Neuronal stem cell (in vitro differentiated cells): Measurements from ENCODE around the gene ATP8B3.

Experiments used
- DNase-seq: peaks from one replicate; pipeline ENCODE4 v3.0.0-alpha.2; 2013; ENCODE audit warnings: low spot score
- H2AFZ ChIP-seq: one replicate; pipeline ENCODE4 v1.6.1; 2013; ENCODE audit warnings: mild to moderate bottlenecking, low read length, inconsistent platforms
- H2AK5ac ChIP-seq: 2 replicates; pipeline ENCODE4 v1.6.1; 2013; ENCODE audit warnings: low read depth, mild to moderate bottlenecking, inconsistent platforms, low read length, moderate library complexity, mixed read lengths
- H2BK120ac ChIP-seq: 2 replicates; pipeline ENCODE4 v1.6.1; 2013; ENCODE audit warnings: low read depth, mild to moderate bottlenecking, inconsistent platforms, low read length, moderate library complexity, mixed read lengths
- H2BK12ac ChIP-seq: one replicate; pipeline ENCODE4 v1.6.1; 2013; ENCODE audit warnings: low read length, inconsistent platforms
- H2BK15ac ChIP-seq: 2 replicates; pipeline ENCODE4 v1.6.1; 2013; ENCODE audit warnings: mild to moderate bottlenecking, low read length, inconsistent platforms, mixed read lengths
- H2BK5ac ChIP-seq: one replicate; pipeline ENCODE4 v1.6.1; 2013; ENCODE audit warnings: inconsistent platforms, mild to moderate bottlenecking, low read length, moderate library complexity
- H3K14ac ChIP-seq: one replicate; pipeline ENCODE4 v1.6.1; 2013; ENCODE audit warnings: low read length, inconsistent platforms
- H3K18ac ChIP-seq: 2 replicates; pipeline ENCODE4 v1.6.1; 2013; ENCODE audit warnings: low read length, inconsistent platforms
- H3K23ac ChIP-seq: 2 replicates; pipeline ENCODE4 v1.6.1; 2013; ENCODE audit warnings: low read depth, mild to moderate bottlenecking, mixed read lengths, low read length, inconsistent platforms; ENCODE audit not compliant: poor library complexity
- H3K27ac ChIP-seq: replicated peaks from 3 replicates; pipeline ENCODE4 v1.5.1; 2013; ENCODE audit warnings: low read length, inconsistent platforms
- H3K27me3 ChIP-seq, 3 experiments: 2 replicates each; pipeline ENCODE4 v1.6.1; 2013; ENCODE audit warnings: low read length in 3 of 3, mild to moderate bottlenecking in 2 of 3, inconsistent platforms in 1 of 3, low read depth in 1 of 3, mixed read lengths in 1 of 3, moderate library complexity in 1 of 3; ENCODE audit not compliant: control insufficient read depth in 3 of 3, insufficient read depth in 3 of 3
- H3K36me3 ChIP-seq, 2 donors: replicated peaks in 1 of 2; 2 replicates each; pipeline ENCODE4 v1.6.1; 2013; ENCODE audit warnings: low read length in 2 of 2; ENCODE audit not compliant: control insufficient read depth in 2 of 2, insufficient read depth in 2 of 2
- H3K4ac ChIP-seq: 2 replicates; pipeline ENCODE4 v1.6.1; 2013; ENCODE audit warnings: inconsistent platforms, mild to moderate bottlenecking, low read length, moderate library complexity
- H3K4me1 ChIP-seq, 2 donors: 1 replicate in 1 of 2; 2 replicates in 1 of 2; pipeline ENCODE4 v1.6.1; 2013; ENCODE audit warnings: low read length in 2 of 2, low read depth in 1 of 2; ENCODE audit not compliant: control insufficient read depth in 2 of 2, insufficient read depth in 1 of 2
- H3K4me2 ChIP-seq: one replicate; pipeline ENCODE4 v1.6.1; 2013; ENCODE audit warnings: mild to moderate bottlenecking, low read length, inconsistent platforms; ENCODE audit not compliant: insufficient read depth, poor library complexity, severe bottlenecking
- H3K4me3 ChIP-seq, 2 donors: 2 replicates each; pipeline ENCODE4 v1.5.1; 2013; ENCODE audit warnings: low read length in 2 of 2, mild to moderate bottlenecking in 2 of 2, inconsistent platforms in 1 of 2, moderate library complexity in 1 of 2
- H3K79me1 ChIP-seq: one replicate; pipeline ENCODE4 v1.6.1; 2013; ENCODE audit warnings: low read depth, mild to moderate bottlenecking, inconsistent platforms, low read length, moderate library complexity
- H3K9ac ChIP-seq: one replicate; pipeline ENCODE4 v1.6.1; 2013; ENCODE audit warnings: mild to moderate bottlenecking, low read depth, low read length, inconsistent platforms; ENCODE audit not compliant: poor library complexity
- H3K9me3 ChIP-seq, 2 donors: replicated peaks in 1 of 2; 2 replicates each; pipeline versions ENCODE3 to v1.6.1; 2013; ENCODE audit warnings: low read length in 2 of 2, mild to moderate bottlenecking in 2 of 2, inconsistent platforms in 1 of 2, low read depth in 1 of 2, mixed read lengths in 1 of 2, moderate library complexity in 1 of 2; ENCODE audit not compliant: control insufficient read depth in 2 of 2, insufficient read depth in 1 of 2
- H4K8ac ChIP-seq: one replicate; pipeline ENCODE4 v1.6.1; 2013; ENCODE audit warnings: low read depth, mild to moderate bottlenecking, inconsistent platforms, low read length, moderate library complexity
- H4K91ac ChIP-seq: one replicate; pipeline ENCODE4 v1.6.1; 2013; ENCODE audit warnings: low read length, low read depth, mild to moderate bottlenecking, inconsistent platforms; ENCODE audit not compliant: poor library complexity
- WGBS, 2 donors: extraction: QIAGEN DNeasy Blood & Tissue Kit; methylation state at CpG; one replicate each; pipeline ENCODE4 v1.1.7; 2013; ENCODE audit warnings: missing lambda C conversion rate in 2 of 2, mixed read lengths in 1 of 2; ENCODE audit not compliant: insufficient read length in 2 of 2, insufficient replicate concordance in 1 of 2; ENCODE audit errors: extremely low coverage in 2 of 2; 5-methylcytosine and 5-hydroxymethylcytosine counted together

The ATP8B3 gene

DNA sequence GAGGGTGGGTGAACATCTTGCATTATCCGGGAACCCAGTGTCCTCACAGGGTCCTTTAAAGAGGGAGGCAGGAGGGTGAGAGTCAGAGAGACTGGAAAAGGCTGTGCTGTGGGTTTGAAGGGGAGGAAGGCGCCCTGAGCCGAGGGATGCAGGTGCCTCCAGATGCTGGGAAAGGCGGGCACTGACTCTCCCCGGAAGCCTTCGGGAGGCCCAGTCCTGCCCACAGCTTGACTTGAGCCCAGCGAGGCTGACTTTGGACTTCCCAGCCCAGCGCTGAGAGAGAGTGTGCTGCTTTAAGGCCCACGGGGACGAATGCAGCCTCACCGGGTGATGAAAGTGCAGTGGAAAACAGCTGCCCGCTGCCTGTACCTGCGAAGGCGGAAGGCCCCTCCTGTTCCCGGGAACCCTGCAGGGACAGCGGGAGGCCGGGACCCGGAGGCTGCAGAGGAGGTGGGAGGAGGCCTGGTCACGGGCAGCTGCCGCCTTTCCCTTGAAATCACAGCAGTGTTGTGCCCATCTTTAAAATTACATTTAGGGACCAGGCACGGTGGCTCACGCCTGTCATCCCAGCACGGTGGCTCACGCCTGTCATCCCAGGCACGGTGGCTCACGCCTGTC is 20.1 kb upstream of the ATP8B3 start:
- Histone ChIP-seq H3K27ac (peak overlapping the region; percentile 28), H2BK5ac (no peak overlapping the region), H3K23ac (no peak overlapping the region), H2BK120ac (no peak overlapping the region), H3K79me1 (peaks cover 26% of the 10 kb centered on the region), H3K27me3 (no peaks in the 10 kb centered on the region), H2AK5ac (peak overlapping the region; percentile 84), H4K91ac (no peak overlapping the region), H3K9ac (peak overlapping the region; percentile 70), H3K4me3 (no peak overlapping the region), H3K14ac (no peak overlapping the region), H3K4ac (no peak overlapping the region), H3K4me2 (no peak overlapping the region), H3K4me1 (peaks cover under 1 to 5% of the 10 kb centered on the region in 2 donors), H3K36me3 (peaks cover 6 to 31% of the 10 kb centered on the region in 2 donors), H4K8ac (no peak overlapping the region), H3K18ac (no peak overlapping the region), H2BK12ac (no peak overlapping the region), H3K9me3 (peaks cover 0 to 1% of the 10 kb centered on the region in 2 donors), H2BK15ac (no peak overlapping the region), H2AFZ (no peak overlapping the region)
- WGBS, 2 donors, result no CpG with 5 or more reads among the region's 26 CpGs
- no peak for DNase-seq

DNA sequence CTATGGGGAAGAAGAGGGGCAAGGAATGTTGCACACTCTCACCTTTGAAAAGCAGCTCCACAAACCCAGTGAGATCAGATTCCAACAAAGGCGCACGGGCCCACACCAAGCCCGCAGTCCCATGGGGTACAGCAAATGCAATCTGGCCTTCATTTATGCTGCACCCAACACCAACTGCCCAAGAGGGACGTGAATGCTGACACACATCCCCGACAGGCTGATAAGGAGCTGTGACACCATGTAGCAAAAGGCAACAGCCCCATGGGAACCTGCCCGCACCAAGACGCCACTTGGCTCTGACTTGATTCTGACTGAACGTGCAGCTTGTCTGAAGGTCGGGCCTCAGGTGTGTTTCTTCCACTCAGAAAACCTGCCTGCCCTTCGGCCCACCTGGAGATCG is 18.9 kb upstream of the ATP8B3 start:
- peak overlapping the region; percentile 43 for H3K23ac ChIP-seq
- H3K27ac ChIP-seq, result no peak overlapping the region
- no peaks in the 10 kb centered on the region for H3K27me3 ChIP-seq
- no peak overlapping the region for H2BK120ac ChIP-seq
- peaks cover 0 to 1% of the 10 kb centered on the region in 2 donors for H3K9me3 ChIP-seq
- H3K4me3 ChIP-seq, result no peak overlapping the region
- no peak overlapping the region for H3K18ac ChIP-seq
- no peak overlapping the region for H3K14ac ChIP-seq
- no peak overlapping the region for H4K8ac ChIP-seq
- H3K9ac ChIP-seq, result no peak overlapping the region
- no peak overlapping the region for H2BK5ac ChIP-seq
- H3K4me1 ChIP-seq, result peaks cover 3 to 11% of the 10 kb centered on the region in 2 donors
- no peak overlapping the region for H2BK15ac ChIP-seq
- H3K4me2 ChIP-seq, result no peak overlapping the region
- DNase-seq, result no peak
- peaks cover 22% of the 10 kb centered on the region for H3K79me1 ChIP-seq
- peaks cover 6 to 38% of the 10 kb centered on the region in 2 donors for H3K36me3 ChIP-seq
- no peak overlapping the region for H2BK12ac ChIP-seq
- no CpG with 5 or more reads among the region's 11 CpGs for whole genome bisulfite sequencing, 2 donors
- H4K91ac ChIP-seq, result no peak overlapping the region
- H2AFZ ChIP-seq, result no peak overlapping the region
- no peak overlapping the region for H3K4ac ChIP-seq
- peak overlapping the region; percentile 61 for H2AK5ac ChIP-seq

DNA sequence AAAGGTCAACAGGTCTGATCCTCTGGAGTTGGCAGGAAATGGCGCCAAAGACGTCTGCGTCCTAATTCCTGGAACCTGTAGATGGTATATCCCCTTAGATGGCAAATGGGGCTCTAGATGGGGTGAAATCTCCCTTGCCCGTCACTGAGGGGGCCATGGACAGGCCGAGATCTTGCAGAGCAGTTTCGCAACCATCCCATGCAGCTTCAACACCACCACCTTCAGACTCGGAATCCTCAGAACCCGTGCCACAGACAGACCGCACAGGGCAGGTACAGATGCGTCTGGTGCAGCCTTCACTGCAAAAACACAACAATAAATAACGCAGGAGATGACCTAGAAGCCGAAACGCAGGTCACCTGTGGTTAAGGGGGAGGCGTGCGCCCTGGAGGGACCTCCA is 18.5 kb upstream of the ATP8B3 start:
- Histone ChIP-seq H2BK15ac (no peak overlapping the region), H4K91ac (no peak overlapping the region), H3K23ac (no peak overlapping the region), H2BK12ac (no peak overlapping the region), H3K14ac (no peak overlapping the region), H3K36me3 (peaks cover 9 to 42% of the 10 kb centered on the region in 2 donors), H3K27me3 (no peaks in the 10 kb centered on the region), H3K9me3 (peaks cover 0 to 1% of the 10 kb centered on the region in 2 donors), H2AK5ac (no peak overlapping the region), H3K4ac (no peak overlapping the region), H3K4me2 (no peak overlapping the region), H3K4me3 (no peak overlapping the region), H3K18ac (no peak overlapping the region), H3K79me1 (peaks cover 25% of the 10 kb centered on the region), H4K8ac (no peak overlapping the region), H2BK5ac (no peak overlapping the region), H2AFZ (no peak overlapping the region), H2BK120ac (no peak overlapping the region), H3K27ac (no peak overlapping the region), H3K9ac (no peak overlapping the region), H3K4me1 (peaks cover 3 to 11% of the 10 kb centered on the region in 2 donors)
- no peak for DNase-seq
- WGBS, 2 donors, result no CpG with 5 or more reads among the region's 15 CpGs

DNA sequence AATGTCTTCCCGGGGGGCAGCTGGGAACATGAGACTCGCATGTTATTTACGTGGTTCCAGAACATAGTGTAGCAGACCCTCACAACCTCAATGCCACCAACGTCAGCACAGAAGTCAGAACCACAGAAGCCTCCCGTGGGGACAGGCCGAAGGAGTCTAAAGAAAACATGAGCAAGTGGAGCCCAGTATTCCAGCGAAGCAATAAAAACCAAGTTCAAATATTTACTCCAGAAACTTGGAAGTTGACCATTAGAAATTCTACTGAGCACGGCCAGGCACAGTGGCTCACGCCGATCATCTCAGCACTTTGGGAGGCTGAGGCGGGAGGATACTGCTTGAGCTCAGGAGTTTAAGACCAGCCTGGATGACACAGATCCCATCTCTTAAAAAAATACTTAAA is 17.9 kb upstream of the ATP8B3 start:
- Histone ChIP-seq H2AK5ac (no peak overlapping the region), H2BK12ac (no peak overlapping the region), H3K9ac (no peak overlapping the region), H3K4ac (no peak overlapping the region), H3K14ac (no peak overlapping the region), H3K18ac (no peak overlapping the region), H3K27ac (no peak overlapping the region), H3K4me3 (no peak overlapping the region), H3K79me1 (peaks cover 25% of the 10 kb centered on the region), H3K4me1 (peaks cover 3 to 11% of the 10 kb centered on the region in 2 donors), H3K23ac (no peak overlapping the region), H2BK5ac (no peak overlapping the region), H3K4me2 (no peak overlapping the region), H2BK15ac (no peak overlapping the region), H4K8ac (no peak overlapping the region), H3K27me3 (no peaks in the 10 kb centered on the region), H2AFZ (no peak overlapping the region), H4K91ac (no peak overlapping the region), H3K9me3 (peaks cover 0 to 1% of the 10 kb centered on the region in 2 donors), H3K36me3 (peaks cover 9 to 43% of the 10 kb centered on the region in 2 donors), H2BK120ac (no peak overlapping the region)
- WGBS, 2 donors, result no CpG with 5 or more reads among the region's 11 CpGs
- DNase-seq, result no peak
